Measurements from ENCODE around the gene EFS. TPM values are rescaled to one million over a fixed set of nuclear protein-coding genes. Genes with fewer than 3 reads are reported as not detected.
A peak's percentile ranks its signal among the peaks of the same experiment; 100 is the strongest.

Gene EFS
- total RNA-seq, 2 donors from 2014 or later: 1.1 to 2.3 TPM

DNA sequence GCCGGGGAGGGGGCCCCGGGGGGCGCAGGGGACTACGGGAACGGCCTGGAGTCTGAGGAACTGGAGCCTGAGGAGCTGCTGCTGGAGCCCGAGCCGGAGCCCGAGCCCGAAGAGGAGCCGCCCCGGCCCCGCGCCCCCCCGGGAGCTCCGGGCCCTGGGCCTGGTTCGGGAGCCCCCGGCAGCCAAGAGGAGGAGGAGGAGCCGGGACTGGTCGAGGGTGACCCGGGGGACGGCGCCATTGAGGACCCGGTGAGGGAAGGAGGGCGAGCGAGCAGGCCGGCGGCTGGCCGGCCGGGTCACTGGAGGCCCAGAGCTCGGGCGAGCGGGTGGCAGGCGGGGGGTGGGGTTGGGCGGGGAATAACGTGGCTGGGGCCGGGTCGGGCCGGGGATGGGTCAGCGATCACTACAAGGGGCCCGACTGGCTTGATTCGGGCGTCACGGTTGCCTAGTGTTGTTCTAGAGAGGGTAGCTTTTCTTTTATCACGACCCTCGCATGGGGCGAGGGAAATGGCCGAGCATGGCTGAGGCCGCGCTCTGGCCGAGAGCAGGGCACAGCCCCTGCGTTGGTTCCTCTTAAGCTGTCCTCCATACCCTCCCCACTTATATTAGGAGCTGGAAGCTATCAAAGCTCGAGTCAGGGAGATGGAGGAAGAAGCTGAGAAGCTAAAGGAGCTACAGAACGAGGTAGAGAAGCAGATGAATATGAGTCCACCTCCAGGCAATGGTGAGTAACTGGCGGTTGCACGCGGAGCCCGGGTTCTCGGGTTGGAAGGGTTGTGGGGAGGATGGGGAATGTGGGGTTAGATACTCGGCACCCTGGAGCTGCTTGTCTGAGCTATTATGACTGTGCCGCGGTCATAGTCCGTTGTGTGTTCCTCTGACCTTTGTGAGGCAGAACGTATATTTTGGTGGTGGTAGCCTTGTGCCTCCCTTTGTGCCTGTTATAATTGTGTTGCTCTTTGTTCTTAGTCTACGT lies 43.1 kb downstream of the EFS start:
- intact Hi-C loops (cut with DNase I): loop anchor here (10.0 kb wide), 3 partner anchors 57 to 153 kb away; no protein-coding TSS in a partner anchor
- Histone ChIP-seq H3K27ac (peak overlapping the region; percentile 92), H3K27me3 (no peaks in the 10 kb centered on the region), H3K9me3 (no peaks in the 10 kb centered on the region), H3K4me1 (no peaks in the 10 kb centered on the region), H3K4me3 (peak overlapping the region; percentile 96), H3K36me3 (peaks cover 10% of the 10 kb centered on the region), H3K9ac (ENCODE audit: low read depth in 2 of 2, low read length in 2 of 2) (peak overlapping the region; percentile 87 to 91)
- no peak for TF ChIP-seq CTCF (IDR thresholded peaks at IDR 0.05)
- DNase-seq: peak; percentile 57

DNA sequence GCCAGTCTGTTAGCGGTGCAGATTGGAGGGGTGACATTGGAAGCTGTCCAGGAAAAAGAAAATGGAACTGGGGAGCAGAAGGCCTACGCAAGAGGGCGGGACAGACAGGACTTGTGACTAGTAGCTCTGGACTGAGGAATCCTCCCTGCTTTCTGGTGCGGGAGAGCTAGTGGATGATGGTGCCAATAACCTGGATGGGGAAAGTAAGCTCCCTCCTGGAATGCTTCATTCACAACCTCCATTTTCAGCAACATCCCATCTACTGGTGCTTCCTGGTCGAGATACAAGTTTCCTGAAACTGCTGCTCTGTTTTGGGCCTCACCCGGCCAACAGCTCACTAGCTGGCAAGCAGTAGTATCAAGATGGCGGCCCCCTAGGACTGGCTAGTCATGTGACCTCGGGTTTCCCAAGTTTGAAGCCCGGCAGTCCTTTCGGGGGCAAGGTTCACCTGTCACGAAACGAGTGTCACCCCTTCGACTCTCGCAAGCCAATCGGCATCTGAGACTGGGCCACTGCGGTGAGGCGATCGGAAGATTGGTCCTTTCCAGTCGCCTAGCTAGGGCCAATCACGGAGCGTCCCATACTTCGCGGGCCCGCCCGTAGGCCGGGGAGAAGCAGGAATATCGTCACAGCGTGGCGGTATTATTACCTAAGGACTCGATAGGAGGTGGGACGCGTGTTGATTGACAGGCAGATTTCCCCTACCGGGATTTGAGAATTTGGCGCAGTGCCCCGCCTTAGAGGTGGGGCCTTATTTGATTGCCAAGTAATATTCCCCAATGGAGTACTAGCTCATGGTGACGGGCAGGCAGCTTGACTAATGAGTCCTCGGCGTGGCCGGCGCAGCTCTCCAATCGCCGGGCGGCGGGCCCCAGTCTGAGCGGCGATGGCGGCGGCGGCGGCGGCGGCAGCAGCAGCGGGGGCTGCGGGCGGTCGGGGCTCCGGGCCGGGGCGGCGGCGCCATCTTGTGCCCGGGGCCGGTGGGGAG lies 44.1 kb downstream of the EFS start, which contains the start of gene PABPN1:
Gene PABPN1, plus strand, starts transcription at position 874 of the 988 bp plus-strand sequence. Its CDS starts 13 bp downstream, at position 887.
- peaks cover 10% of the 10 kb centered on the region for H3K36me3 ChIP-seq
- H3K9me3 ChIP-seq: no peaks in the 10 kb centered on the region
- no peaks in the 10 kb centered on the region for H3K27me3 ChIP-seq
- H3K4me1 ChIP-seq: no peaks in the 10 kb centered on the region
- intact Hi-C loops (cut with DNase I): loop anchor here (10.0 kb wide), 3 partner anchors 56 to 154 kb away; no protein-coding TSS in a partner anchor
- TF ChIP-seq CTCF (IDR thresholded peaks at IDR 0.05): no peak
- H3K4me3 ChIP-seq: peak within 1 kb of the TSS; percentile 96
- DNase-seq: peak; percentile 100
- peak within 1 kb of the TSS; percentile 93 for H3K27ac ChIP-seq
- peak within 1 kb of the TSS; percentile 87 to 91 for H3K9ac ChIP-seq (ENCODE audit: low read depth in 2 of 2, low read length in 2 of 2)

GRCh38 chr14:23319746-23320583 lies 45.0 kb downstream of the EFS start:
- intact Hi-C loops (cut with DNase I): loop anchor here (10.0 kb wide), 3 partner anchors 55 to 155 kb away; no protein-coding TSS in a partner anchor
- peak overlapping the region; percentile 30 for H3K4me3 ChIP-seq
- peak; percentile 33 for DNase-seq

DNA sequence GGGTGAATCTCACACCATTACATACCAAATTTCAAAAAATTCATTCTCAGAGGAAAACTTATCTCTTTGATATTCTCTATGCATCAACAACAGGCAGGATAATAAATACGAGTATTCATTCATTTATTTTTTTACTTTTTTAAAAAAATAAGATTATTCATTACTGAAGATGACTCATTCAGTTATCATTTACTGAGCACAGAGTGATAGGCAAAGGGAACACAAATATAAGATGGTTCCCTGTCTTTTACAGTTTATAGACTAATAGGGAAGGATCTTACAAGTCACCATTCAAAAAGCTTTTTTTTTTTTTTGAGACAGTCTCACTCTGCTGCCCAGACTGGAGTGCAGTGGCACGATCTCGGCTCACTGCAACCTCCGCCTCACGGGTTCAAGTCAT lies 48.7 kb downstream of the EFS start:
- no peaks in the 10 kb centered on the region for H3K9me3 ChIP-seq
- H3K4me1 ChIP-seq: no peaks in the 10 kb centered on the region
- DNase-seq: no peak
- no peaks in the 10 kb centered on the region for H3K36me3 ChIP-seq
- no peak overlapping the region for H3K27ac ChIP-seq
- H3K27me3 ChIP-seq: no peaks in the 10 kb centered on the region
- no peak for TF ChIP-seq CTCF (IDR thresholded peaks at IDR 0.05)
- intact Hi-C loops (cut with DNase I): no loop called here
- no peak overlapping the region for H3K9ac ChIP-seq (ENCODE audit: low read depth in 2 of 2, low read length in 2 of 2)
- no peak overlapping the region for H3K4me3 ChIP-seq

More at GRCh38 chr14:23319746-23320583, 45.0 kb downstream of the EFS start:
- H3K9ac ChIP-seq (ENCODE audit: low read depth in 2 of 2, low read length in 2 of 2): peak overlapping the region in 1 of 2 donors; percentile 22
- no peak for TF ChIP-seq CTCF (IDR thresholded peaks at IDR 0.05)
- H3K27me3 ChIP-seq: no peaks in the 10 kb centered on the region
- H3K9me3 ChIP-seq: no peaks in the 10 kb centered on the region
- peak overlapping the region; percentile 93 for H3K27ac ChIP-seq
- H3K36me3 ChIP-seq: peaks cover 9% of the 10 kb centered on the region
- H3K4me1 ChIP-seq: no peaks in the 10 kb centered on the region
